Activated CD4-positive, alpha-beta T cell treated with anti-CD3 and anti-CD28 coated beads, Interleukin-2, amount 50 U/mL, for 1 hour (primary cell): Measurements from ENCODE around the gene SPACDR.
A peak's percentile ranks its signal among the peaks of the same experiment; 100 is the strongest.
"Not testable (repeated sequence)": the region's sequence is repeated elsewhere in the genome, so short reads cannot be mapped to it uniquely, and the experiment has no call there.

ENCODE experiments used
- DNase-seq: peaks from one replicate; pipeline ENCODE4 v3.0.0-alpha.2; 2020

The SPACDR gene

GRCh38 chr7:100464210-100464660, at the start of gene SPACDR:
SPACDR (minus strand) TSS chr7:100464260; CDS start chr7:100464025, 235 bp downstream.
- DNase-seq, result no peak

GRCh38 chr7:100513212-100513810, 49.3 kb upstream of the SPACDR start:
- no peak for DNase-seq

GRCh38 chr7:100510437-100511239, 46.6 kb upstream of the SPACDR start:
- no peak for DNase-seq

- DNase-seq, result no peak
These were observed 45.2 kb upstream of the SPACDR start for GRCh38 chr7:100509231-100509630.

GRCh38 chr7:100506356-100506923, 42.4 kb upstream of the SPACDR start:
- DNase-seq, result no peak

GRCh38 chr7:100504887-100505611, 41.0 kb upstream of the SPACDR start:
- DNase-seq, result no peak

- not testable (repeated sequence) for DNase-seq
These were observed 40.0 kb upstream of the SPACDR start for GRCh38 chr7:100504031-100504430.

- not testable (repeated sequence) for DNase-seq
These were observed 36.7 kb upstream of the SPACDR start for GRCh38 chr7:100500743-100501142.

GRCh38 chr7:100496509-100496908, 32.4 kb upstream of the SPACDR start:
- DNase-seq, result no peak

GRCh38 chr7:100493476-100494264, 29.6 kb upstream of the SPACDR start:
- peak; percentile 58 for DNase-seq

GRCh38 chr7:100492738-100493475, 28.8 kb upstream of the SPACDR start:
- no peak for DNase-seq

- no peak for DNase-seq
These were observed 27.1 kb upstream of the SPACDR start for GRCh38 chr7:100491192-100491578.

GRCh38 chr7:100490483-100491191, 26.6 kb upstream of the SPACDR start:
- no peak for DNase-seq

GRCh38 chr7:100489824-100490223, 25.8 kb upstream of the SPACDR start:
- peak; percentile 45 for DNase-seq

GRCh38 chr7:100489121-100489520, 25.1 kb upstream of the SPACDR start:
- DNase-seq, result no peak

- no peak for DNase-seq
These were observed 24.5 kb upstream of the SPACDR start for GRCh38 chr7:100488333-100489095.

GRCh38 chr7:100486753-100487446, 22.8 kb upstream of the SPACDR start:
- no peak for DNase-seq

GRCh38 chr7:100486111-100486636, 22.1 kb upstream of the SPACDR start:
- DNase-seq, result no peak

GRCh38 chr7:100485471-100485876, 21.4 kb upstream of the SPACDR start:
- DNase-seq, result no peak
